HCT116 (cell line): ENCODE results near the gene HBA2. TPM values are rescaled to one million over a fixed set of nuclear protein-coding genes. Genes with fewer than 3 reads are reported as not detected.
"Not testable (repeated sequence)": the region's sequence is repeated elsewhere in the genome, so short reads cannot be mapped to it uniquely, and the experiment has no call there.

Source experiments
- ATAC-seq: fragments of 200-7000 bp; cut with Tn5 transposase; 2 replicates; pipeline ENCODE4 v1.9.1; 2020; ENCODE audit warnings: mild to moderate bottlenecking, moderate library complexity
- BruUV-seq: library from RNA; stranded (reverse); fragments of 400-500 nt; replicated peaks from 2 replicates; lab custom pipeline; 2021; lab: Mats Ljungman, UMichigan
- CTCF ChIA-PET: fragments of 300-600 bp; sonication (Branson Sonifier 250); formaldehyde crosslinking; loops from one replicate; lab custom pipeline; 2021; ENCODE audit warnings: antibody characterized with exemption; lab: Charles Lee
- POLR2A ChIA-PET: fragments of 300-600, 350-600 bp; sonication (Branson Sonifier 250); formaldehyde crosslinking; loops from one replicate; lab custom pipeline; 2021; ENCODE audit warnings: antibody characterized with exemption; lab: Charles Lee
- RAD21 ChIA-PET, 2 experiments: fragments of 300-600 bp; sonication (Branson Sonifier 250); formaldehyde crosslinking; loops; one replicate each; lab custom pipeline; 2023; ENCODE audit warnings: low total read pairs in 2 of 2; ENCODE audit not compliant: uncharacterized antibody in 2 of 2, unreplicated experiment in 2 of 2, low non-redundant PET in 1 of 2; lab: Charles Lee
- DNase-seq: peaks from one replicate; pipeline ENCODE4 v3.0.0-alpha.2; 2010; ENCODE audit warnings: low read depth, low spot score
- H2AFZ ChIP-seq: fragments of 200-600 bp; shearing (Covaris generic), sonication (generic); 2 replicates; pipeline ENCODE4 v1.6.1; 2017; ENCODE audit warnings: low read depth, mixed run types, mixed read lengths, antibody characterized with exemption, low read length; ENCODE audit not compliant: poor library complexity, severe bottlenecking
- H3K27ac ChIP-seq: 2 replicates; pipeline ENCODE4 v1.5.1; 2012; ENCODE audit warnings: low read depth, low read length
- H3K27me3 ChIP-seq: fragments of 200-600 bp; sonication (generic); 2 replicates; pipeline ENCODE4 v1.6.1; 2016; ENCODE audit warnings: mixed run types, low read length, mixed read lengths; ENCODE audit not compliant: insufficient read depth
- H3K36me3 ChIP-seq, 2 experiments: fragments of 200-500 bp in 1 of 2; fragments of 200-600 bp in 1 of 2; sonication (Bioruptor generic) in 1 of 2; sonication (generic) in 1 of 2; 2 replicates each; pipeline versions ENCODE4 v1.5.1 to v1.6.1; 2014 to 2016; ENCODE audit warnings: low read length in 2 of 2, inconsistent platforms in 1 of 2, mixed read lengths in 1 of 2, mixed run types in 1 of 2; ENCODE audit not compliant: insufficient read depth in 2 of 2, control insufficient read depth in 1 of 2
- H3K4me1 ChIP-seq, 2 experiments: fragments of 200-600 bp in 1 of 2; sonication (generic) in 1 of 2; 2 replicates each; pipeline versions ENCODE4 v1.5.1 to v1.6.1; 2012 to 2017; ENCODE audit warnings: low read length in 2 of 2, inconsistent platforms in 1 of 2, mild to moderate bottlenecking in 1 of 2, mixed read lengths in 1 of 2, mixed run types in 1 of 2, moderate library complexity in 1 of 2; ENCODE audit not compliant: insufficient read depth in 2 of 2, control insufficient read depth in 1 of 2
- H3K4me2 ChIP-seq: fragments of 200-600 bp; sonication (generic); 2 replicates; pipeline ENCODE4 v1.6.1; 2017; ENCODE audit warnings: mixed run types, low read length, mixed read lengths
- H3K4me3 ChIP-seq, 2 experiments: fragments of 200-600 bp in 1 of 2; sonication (generic) in 1 of 2; replicated peaks in 1 of 2; 2 replicates each; pipeline ENCODE4 v1.5.1; 2011 to 2016; ENCODE audit warnings: low read length in 2 of 2, control low read depth in 1 of 2, low read depth in 1 of 2, mild to moderate bottlenecking in 1 of 2, mixed read lengths in 1 of 2, mixed run types in 1 of 2
- H3K79me2 ChIP-seq: fragments of 200-600 bp; sonication (generic); 2 replicates; pipeline ENCODE4 v1.6.1; 2017; ENCODE audit warnings: mild to moderate bottlenecking, mixed run types, low read length, moderate library complexity, mixed read lengths; ENCODE audit not compliant: insufficient read depth
- H3K9ac ChIP-seq: fragments of 200-600 bp; sonication (generic); 2 replicates; pipeline ENCODE4 v1.6.1; 2016; ENCODE audit warnings: low read length, mixed read lengths
- H3K9me2 ChIP-seq: fragments of 200-600 bp; sonication (generic), shearing (Covaris generic); 2 replicates; pipeline ENCODE4 v1.6.1; 2017; ENCODE audit warnings: mixed run types, mild to moderate bottlenecking, moderate library complexity; ENCODE audit not compliant: insufficient read depth
- H3K9me3 ChIP-seq, 2 experiments: fragments of 200-500 bp in 1 of 2; fragments of 200-600 bp in 1 of 2; sonication (Bioruptor generic) in 1 of 2; sonication (generic) in 1 of 2; 2 replicates each; pipeline ENCODE4 v1.6.1; 2014 to 2017; ENCODE audit warnings: low read length in 2 of 2, mixed read lengths in 2 of 2, inconsistent platforms in 1 of 2, low read depth in 1 of 2, mild to moderate bottlenecking in 1 of 2, mixed run types in 1 of 2, moderate library complexity in 1 of 2; ENCODE audit not compliant: control insufficient read depth in 1 of 2, insufficient read depth in 1 of 2
- H4K20me1 ChIP-seq: fragments of 200-600 bp; sonication (generic), shearing (Covaris generic); 2 replicates; pipeline ENCODE4 v1.6.1; 2017; ENCODE audit warnings: mixed run types, mild to moderate bottlenecking, moderate library complexity; ENCODE audit not compliant: insufficient read depth
- ELF1 ChIP-seq: IDR thresholded peaks from 2 replicates; pipeline ENCODE4 v1.6.1; 2012; ENCODE audit warnings: low read depth, borderline replicate concordance
- FOSL1 ChIP-seq: IDR thresholded peaks from 2 replicates; pipeline ENCODE4 v1.6.1; 2012; ENCODE audit warnings: low read depth
- intact Hi-C: fragments of 100-400 bp; cut with micrococcal nuclease; formaldehyde crosslinking; loops from 2 replicates; pipeline ENCODE4 v1.10.0; 2022
- total RNA-seq: library from RNA; stranded (reverse); gene quantifications from one replicate; pipeline ENCODE4 v1.2.1, GENCODE V29; 2021; ENCODE audit not compliant: unreplicated experiment

The HBA2 gene
- total RNA-seq, 1 experiment from 2014 or later = 3.0 TPM

DNA sequence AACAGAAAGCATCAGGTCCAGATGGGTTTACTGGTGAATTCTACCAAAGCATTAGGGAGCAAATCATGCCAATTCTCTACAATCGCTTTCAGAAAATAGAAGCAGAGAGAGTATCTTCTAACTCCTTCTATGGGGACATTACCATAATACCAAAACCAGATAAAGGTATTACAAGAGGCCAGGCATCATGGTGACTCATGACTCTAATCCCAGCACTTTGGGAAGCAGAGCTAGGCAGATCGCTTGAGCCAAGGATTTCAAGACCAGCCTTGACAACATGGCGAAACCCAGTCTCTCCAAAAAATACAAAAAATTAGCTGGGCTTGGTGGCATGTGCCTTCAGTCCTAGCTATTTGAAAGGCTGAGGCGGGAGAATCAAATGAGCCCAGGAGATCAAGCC is 30.6 kb downstream of the HBA2 start:
- no TSS peak for BruUV-seq
- no peaks in the 10 kb centered on the region for H3K27me3 ChIP-seq
- no peak overlapping the region for H3K4me3 ChIP-seq
- TF ChIP-seq FOSL1 (no peak), ELF1 (no peak)
- TF ChIP-seq, all 23 proteins: peak for 0
- Histone ChIP-seq H3K9ac (no peak overlapping the region), H2AFZ (no peak overlapping the region), H4K20me1 (no peaks in the 10 kb centered on the region), H3K4me1 (no peaks in the 10 kb centered on the region), H3K4me2 (no peak overlapping the region), H3K9me3 (no peaks in the 10 kb centered on the region), H3K79me2 (0 out of 2 replicates have a peak, but pooled peaks cover 3% of the 10 kb centered on the region), H3K27ac (no peak overlapping the region), H3K9me2 (no peaks in the 10 kb centered on the region), H3K36me3 (peaks cover 9 to 12% of the 10 kb centered on the region in 2 experiments)
- ChIA-PET CTCF (no interaction called here), RAD21 (no interaction called here), POLR2A (no interaction called here)
- DNase-seq (no peak), ATAC-seq (no peak)
- intact Hi-C loops = no loop called here

DNA sequence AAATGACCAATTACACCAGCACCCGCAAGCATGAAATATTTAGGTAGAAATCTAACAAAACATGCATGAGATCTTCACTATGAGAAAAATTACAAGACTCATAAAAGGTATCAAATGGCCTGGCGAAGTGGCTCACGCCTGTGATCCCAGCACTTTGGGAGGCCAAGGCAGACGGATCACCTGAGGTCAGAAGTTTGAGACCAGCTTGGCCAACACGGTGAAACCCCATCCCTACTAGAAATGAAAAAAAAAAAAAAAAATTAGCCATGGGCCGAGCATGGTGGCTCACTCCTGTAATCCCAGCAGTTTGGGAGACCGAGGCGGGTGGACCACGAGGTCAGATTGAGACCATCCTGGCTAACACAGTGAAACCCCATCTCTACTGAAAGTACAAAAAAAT is 31.4 kb downstream of the HBA2 start:
- H4K20me1 ChIP-seq, H3K4me1 ChIP-seq, H3K9me3 ChIP-seq, H3K9me2 ChIP-seq, DNase-seq, H3K4me2 ChIP-seq, H3K9ac ChIP-seq, H3K27me3 ChIP-seq, H2AFZ ChIP-seq, POLR2A ChIA-PET, BruUV-seq, CTCF ChIA-PET, H3K27ac ChIP-seq, RAD21 ChIA-PET, H3K4me3 ChIP-seq, ATAC-seq, intact Hi-C loops: not testable (repeated sequence)
- H3K36me3 ChIP-seq = peaks cover 6 to 11% of the 10 kb centered on the region in 2 experiments
- H3K79me2 ChIP-seq = 0 out of 2 replicates have a peak, but pooled peaks cover 11% of the 10 kb centered on the region

DNA sequence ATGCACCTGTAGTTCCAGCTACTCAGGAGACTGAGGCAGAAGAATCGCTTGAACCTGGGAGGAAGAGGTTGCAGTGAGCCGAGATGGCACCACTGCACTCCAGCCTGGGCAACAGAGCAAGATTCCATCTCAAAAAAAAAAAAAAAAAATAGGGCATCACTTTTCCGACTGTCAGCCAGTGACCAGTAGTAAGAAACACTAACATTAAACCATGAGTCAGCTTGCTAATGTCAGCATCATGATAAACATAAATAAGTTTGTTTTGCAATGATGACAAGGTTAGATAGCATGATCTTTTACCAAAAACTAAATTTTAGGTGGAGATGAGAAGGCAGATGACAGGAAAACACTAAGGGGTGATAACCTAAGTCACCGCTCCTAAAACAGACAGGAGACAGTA is 36.7 kb downstream of the HBA2 start:
- H3K27me3 ChIP-seq, H2AFZ ChIP-seq, DNase-seq, H3K4me1 ChIP-seq, CTCF ChIA-PET, H3K27ac ChIP-seq, H3K4me2 ChIP-seq, ATAC-seq, H3K9me3 ChIP-seq, H3K9ac ChIP-seq, intact Hi-C loops, RAD21 ChIA-PET, POLR2A ChIA-PET, H3K4me3 ChIP-seq, H3K9me2 ChIP-seq, BruUV-seq, H4K20me1 ChIP-seq: not testable (repeated sequence)
- Histone ChIP-seq H3K79me2 (peaks cover 54% of the 10 kb centered on the region), H3K36me3 (peaks cover 6 to 11% of the 10 kb centered on the region in 2 experiments)

DNA sequence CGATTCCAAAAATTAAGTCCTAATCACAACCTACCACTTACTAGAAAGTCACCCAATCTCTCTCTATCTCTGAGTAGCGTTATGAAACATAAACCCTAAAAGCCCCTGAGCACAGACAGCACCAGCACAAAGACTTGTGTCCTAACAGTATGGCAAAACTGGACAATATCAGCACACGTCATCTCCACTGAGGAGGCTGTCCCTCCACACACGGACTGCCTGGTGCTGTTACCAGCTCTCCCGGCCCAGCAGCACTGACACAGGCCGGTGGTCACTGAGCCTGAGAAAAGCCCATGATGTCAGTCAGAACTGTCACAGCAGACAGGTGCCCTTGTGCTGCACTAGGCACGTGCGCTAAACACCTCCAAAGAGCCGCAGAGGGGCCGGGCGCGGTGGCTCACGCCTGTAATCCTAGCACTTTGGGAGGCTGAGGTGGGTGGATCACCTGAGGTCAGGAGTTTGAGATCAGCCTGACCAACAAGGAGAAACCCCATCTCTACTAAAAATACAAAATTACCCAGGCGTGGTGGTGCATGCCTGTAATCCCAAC is 39.0 kb downstream of the HBA2 start:
- RAD21 ChIA-PET, H3K36me3 ChIP-seq, H3K27ac ChIP-seq, H3K27me3 ChIP-seq, H4K20me1 ChIP-seq, intact Hi-C loops, ATAC-seq, H3K4me2 ChIP-seq, H3K4me3 ChIP-seq, POLR2A ChIA-PET, BruUV-seq, H3K9me2 ChIP-seq, CTCF ChIA-PET, DNase-seq, H3K9ac ChIP-seq, H2AFZ ChIP-seq, H3K4me1 ChIP-seq, H3K9me3 ChIP-seq: not testable (repeated sequence)
- peaks cover 63% of the 10 kb centered on the region for H3K79me2 ChIP-seq
